OCI-LY7 (cell line): ENCODE results near the gene C3orf18.

Experiments used
- EZH2phosphoT487 ChIP-seq: fragments of 200-600 bp; sonication (generic); IDR thresholded peaks from 2 replicates; pipeline ENCODE4 v1.6.1; 2018; ENCODE audit warnings: low read depth, borderline replicate concordance, mild to moderate bottlenecking, mixed run types, antibody characterized with exemption, low read length, moderate library complexity, mixed read lengths
- TF ChIP-seq, protein P1 (sequence below): fragments of 200-600 bp; sonication (generic); conservative IDR thresholded peaks from 2 replicates; pipeline ENCODE4 v1.5.1; 2014; ENCODE audit warnings: mild to moderate bottlenecking, antibody characterized with exemption, low read length, moderate library complexity, mixed read lengths

DNA sequence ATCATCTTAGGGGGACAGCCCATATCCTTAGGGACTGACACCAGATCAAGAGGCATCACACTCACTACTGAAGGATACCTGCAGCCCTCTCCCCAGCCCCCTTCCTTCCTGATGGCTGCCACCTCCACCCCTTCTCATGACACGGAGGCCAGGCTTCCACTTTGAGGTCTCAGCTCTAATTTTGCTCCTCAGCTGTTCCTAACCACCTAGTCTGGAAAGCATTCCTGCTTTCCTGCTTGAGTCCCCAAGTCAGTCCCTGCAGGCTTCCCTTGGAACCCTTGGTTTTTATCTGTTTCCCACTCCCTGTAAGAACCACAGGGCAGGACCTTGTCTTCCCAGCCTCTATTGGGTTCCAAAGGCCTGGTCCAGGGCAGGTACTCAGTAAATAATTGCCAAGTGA is 3.2 kb downstream of the C3orf18 start:
- TF ChIP-seq, protein P1, sequence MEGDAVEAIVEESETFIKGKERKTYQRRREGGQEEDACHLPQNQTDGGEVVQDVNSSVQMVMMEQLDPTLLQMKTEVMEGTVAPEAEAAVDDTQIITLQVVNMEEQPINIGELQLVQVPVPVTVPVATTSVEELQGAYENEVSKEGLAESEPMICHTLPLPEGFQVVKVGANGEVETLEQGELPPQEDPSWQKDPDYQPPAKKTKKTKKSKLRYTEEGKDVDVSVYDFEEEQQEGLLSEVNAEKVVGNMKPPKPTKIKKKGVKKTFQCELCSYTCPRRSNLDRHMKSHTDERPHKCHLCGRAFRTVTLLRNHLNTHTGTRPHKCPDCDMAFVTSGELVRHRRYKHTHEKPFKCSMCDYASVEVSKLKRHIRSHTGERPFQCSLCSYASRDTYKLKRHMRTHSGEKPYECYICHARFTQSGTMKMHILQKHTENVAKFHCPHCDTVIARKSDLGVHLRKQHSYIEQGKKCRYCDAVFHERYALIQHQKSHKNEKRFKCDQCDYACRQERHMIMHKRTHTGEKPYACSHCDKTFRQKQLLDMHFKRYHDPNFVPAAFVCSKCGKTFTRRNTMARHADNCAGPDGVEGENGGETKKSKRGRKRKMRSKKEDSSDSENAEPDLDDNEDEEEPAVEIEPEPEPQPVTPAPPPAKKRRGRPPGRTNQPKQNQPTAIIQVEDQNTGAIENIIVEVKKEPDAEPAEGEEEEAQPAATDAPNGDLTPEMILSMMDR: no peak
- no peak for TF ChIP-seq EZH2phosphoT487
